DMS 273 (cell line): ENCODE results near the gene PIP4P1.

Experiments used
- DNase-seq: peaks from one replicate; lab custom pipeline; 2025; ENCODE audit not compliant: unreplicated experiment; lab: John Stamatoyannopoulos, UW

The PIP4P1 gene

DNA sequence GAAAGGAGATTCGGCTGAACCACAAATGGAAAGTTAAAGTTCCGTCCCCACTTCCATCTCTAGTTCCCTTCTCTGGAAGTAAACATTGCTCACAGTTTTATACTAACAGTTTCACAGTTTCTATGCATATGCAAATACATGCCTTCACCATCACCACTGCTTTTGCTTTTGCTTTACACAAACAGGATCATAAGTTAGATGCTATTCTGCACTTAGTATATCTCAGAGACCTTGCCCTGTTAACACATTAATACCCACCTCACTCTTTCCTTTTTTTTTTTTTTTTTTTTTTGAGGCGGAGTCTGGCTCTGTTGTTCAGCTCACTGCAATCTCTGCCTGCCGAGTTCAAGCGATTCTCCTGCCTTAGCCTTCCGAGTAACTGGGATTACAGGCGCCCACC lies 48.8 kb downstream of the PIP4P1 start:
- DNase-seq = no peak

DNA sequence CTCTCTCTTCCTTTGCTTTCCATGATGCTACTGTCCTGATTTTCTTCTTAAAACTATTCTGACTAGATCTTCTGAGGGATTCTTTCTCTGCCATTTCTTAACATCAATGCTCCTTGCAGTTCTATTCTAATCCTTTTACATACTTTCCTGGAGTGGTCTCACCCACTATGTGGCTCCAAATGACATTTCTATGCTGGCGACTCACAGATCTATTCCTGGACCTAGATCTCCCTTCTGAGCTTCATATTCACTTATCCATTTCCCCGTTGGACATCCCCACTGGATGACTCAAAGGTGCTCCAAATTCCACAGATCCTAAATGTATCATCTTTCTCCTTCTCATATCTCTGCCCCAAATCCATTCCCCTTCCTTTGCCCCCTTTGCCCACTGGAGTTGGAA lies 52.0 kb downstream of the PIP4P1 start:
- no peak for DNase-seq
